ENCODE measurements around the gene SLC27A6.

DNA sequence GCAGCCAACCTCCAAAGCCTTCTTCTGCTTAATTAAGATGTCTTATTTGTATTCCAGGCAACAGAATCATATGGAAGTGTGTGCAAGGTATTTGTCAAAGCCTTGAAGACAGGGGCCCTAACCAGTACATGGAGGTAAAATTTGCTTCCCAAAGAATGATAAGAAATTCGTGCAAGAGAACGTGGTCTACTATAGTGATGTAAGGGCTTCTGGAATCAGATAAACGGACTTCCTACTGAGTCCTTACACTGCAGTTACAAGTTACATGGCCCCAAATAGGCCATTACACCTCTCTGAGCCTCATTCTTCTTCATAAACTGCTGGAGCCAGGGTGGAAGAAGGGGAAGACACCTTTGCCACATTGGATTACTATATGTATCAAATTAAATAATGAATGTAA, 113.4 kb downstream of the SLC27A6 start:
- TF ChIP-seq, protein P1, sequence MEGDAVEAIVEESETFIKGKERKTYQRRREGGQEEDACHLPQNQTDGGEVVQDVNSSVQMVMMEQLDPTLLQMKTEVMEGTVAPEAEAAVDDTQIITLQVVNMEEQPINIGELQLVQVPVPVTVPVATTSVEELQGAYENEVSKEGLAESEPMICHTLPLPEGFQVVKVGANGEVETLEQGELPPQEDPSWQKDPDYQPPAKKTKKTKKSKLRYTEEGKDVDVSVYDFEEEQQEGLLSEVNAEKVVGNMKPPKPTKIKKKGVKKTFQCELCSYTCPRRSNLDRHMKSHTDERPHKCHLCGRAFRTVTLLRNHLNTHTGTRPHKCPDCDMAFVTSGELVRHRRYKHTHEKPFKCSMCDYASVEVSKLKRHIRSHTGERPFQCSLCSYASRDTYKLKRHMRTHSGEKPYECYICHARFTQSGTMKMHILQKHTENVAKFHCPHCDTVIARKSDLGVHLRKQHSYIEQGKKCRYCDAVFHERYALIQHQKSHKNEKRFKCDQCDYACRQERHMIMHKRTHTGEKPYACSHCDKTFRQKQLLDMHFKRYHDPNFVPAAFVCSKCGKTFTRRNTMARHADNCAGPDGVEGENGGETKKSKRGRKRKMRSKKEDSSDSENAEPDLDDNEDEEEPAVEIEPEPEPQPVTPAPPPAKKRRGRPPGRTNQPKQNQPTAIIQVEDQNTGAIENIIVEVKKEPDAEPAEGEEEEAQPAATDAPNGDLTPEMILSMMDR (IDR thresholded peaks at IDR 0.05) = no peak
- no peak for TF ChIP-seq POLR2AphosphoS5 (IDR thresholded peaks at IDR 0.05)

Data from breast epithelium (tissue), 3 donors.